H1 (cell line): Measurements from ENCODE around the gene ADAM12. TPM values are rescaled to one million over a fixed set of nuclear protein-coding genes. Genes with fewer than 3 reads are reported as not detected.

ENCODE experiments used
- CTCF ChIA-PET: fragments of 300-600 bp; sonication (Branson Sonifier 250); formaldehyde crosslinking; loops from one replicate; lab custom pipeline; 2021; ENCODE audit not compliant: partially characterized antibody; lab: Charles Lee
- POLR2A ChIA-PET: fragments of 300-600 bp; sonication (Branson Sonifier 250); formaldehyde crosslinking; loops from one replicate; lab custom pipeline; 2021; ENCODE audit warnings: inconsistent platforms; ENCODE audit not compliant: partially characterized antibody; lab: Charles Lee
- DNase-seq, 2 experiments: peaks; one replicate each; pipeline versions ENCODE4 v3.0.0 to v3.0.0-alpha.2; 2010 to 2022; ENCODE audit warnings: low spot score in 2 of 2, low read depth in 1 of 2, mixed read lengths in 1 of 2
- FAIRE-seq: peaks from 2 replicates; lab custom pipeline; 2011; peaks lifted over from hg19 to GRCh38; lab: Jason Lieb, UNC
- H2AFZ ChIP-seq: 2 replicates; pipeline ENCODE4 v1.8.1; 2012; ENCODE audit warnings: low read length, inconsistent platforms
- H2AK5ac ChIP-seq: 2 replicates; pipeline ENCODE4 v1.6.1; 2013; ENCODE audit warnings: low read depth, low read length
- H2BK120ac ChIP-seq: replicated peaks from 2 replicates; pipeline ENCODE3; 2013; ENCODE audit warnings: low read depth, low read length, inconsistent platforms
- H2BK12ac ChIP-seq: 2 replicates; pipeline ENCODE4 v1.6.1; 2013; ENCODE audit warnings: low read depth, low read length
- H2BK15ac ChIP-seq: 2 replicates; pipeline ENCODE4 v1.6.1; 2013; ENCODE audit warnings: low read length
- H2BK20ac ChIP-seq: 2 replicates; pipeline ENCODE4 v1.6.1; 2013; ENCODE audit warnings: low read length
- H2BK5ac ChIP-seq: 2 replicates; pipeline ENCODE4 v1.6.1; 2013; ENCODE audit warnings: low read depth, low read length
- H3K14ac ChIP-seq: 2 replicates; pipeline ENCODE4 v1.6.1; 2013; ENCODE audit warnings: inconsistent platforms; ENCODE audit not compliant: insufficient read length
- H3K18ac ChIP-seq: 2 replicates; pipeline ENCODE4 v1.6.1; 2013; ENCODE audit warnings: low read length; ENCODE audit errors: extremely low read depth
- H3K23ac ChIP-seq: 2 replicates; pipeline ENCODE4 v1.6.1; 2013; ENCODE audit warnings: inconsistent platforms; ENCODE audit not compliant: insufficient read length
- H3K23me2 ChIP-seq: 2 replicates; pipeline ENCODE4 v1.6.1; 2013; ENCODE audit warnings: low read depth, low read length
- H3K27ac ChIP-seq: 2 replicates; pipeline ENCODE4 v1.6.1; 2011; ENCODE audit warnings: low read depth, low read length, inconsistent platforms
- H3K27me3 ChIP-seq, 4 experiments: replicated peaks in 1 of 4; 1 replicate in 1 of 4; 2 replicates in 3 of 4; pipeline versions ENCODE4 v1.6.1 to v1.8.1; 2011 to 2013; ENCODE audit warnings: low read length in 3 of 4, mild to moderate bottlenecking in 3 of 4, inconsistent platforms in 2 of 4, mixed read lengths in 2 of 4, moderate library complexity in 1 of 4; ENCODE audit not compliant: control insufficient read depth in 3 of 4, insufficient read depth in 3 of 4; ENCODE audit errors: extremely low read depth in 1 of 4
- H3K36me3 ChIP-seq, 4 experiments: 2 replicates each; pipeline versions ENCODE4 v1.6.1 to v1.8.1; 2011 to 2013; ENCODE audit warnings: mild to moderate bottlenecking in 4 of 4, low read length in 3 of 4, moderate library complexity in 2 of 4, control low read depth in 1 of 4, inconsistent platforms in 1 of 4; ENCODE audit not compliant: insufficient read depth in 4 of 4, control insufficient read depth in 2 of 4
- H3K4ac ChIP-seq: replicated peaks from 2 replicates; pipeline ENCODE3; 2013; ENCODE audit warnings: low read length, low read depth, mixed read lengths, inconsistent platforms; ENCODE audit not compliant: insufficient read length
- H3K4me1 ChIP-seq, 4 experiments: replicated peaks in 1 of 4; 1 replicate in 1 of 4; 2 replicates in 3 of 4; pipeline versions ENCODE4 v1.6.1 to v1.8.1; 2011 to 2013; ENCODE audit warnings: low read length in 3 of 4, inconsistent platforms in 2 of 4, mixed read lengths in 1 of 4; ENCODE audit not compliant: insufficient read depth in 4 of 4, control insufficient read depth in 3 of 4
- H3K4me2 ChIP-seq, 2 experiments: 2 replicates each; pipeline versions ENCODE4 v1.6.1 to v1.8.1; 2011 to 2013; ENCODE audit warnings: low read depth in 2 of 2, low read length in 2 of 2, control low read depth in 1 of 2, inconsistent platforms in 1 of 2, mild to moderate bottlenecking in 1 of 2; ENCODE audit not compliant: insufficient read depth in 1 of 2
- H3K4me3 ChIP-seq, 4 experiments: fragments of 200-600, 300-600 bp in 1 of 4; sonication (generic), shearing (Covaris generic), sonication (Bioruptor Twin) in 1 of 4; 2 replicates each; pipeline versions ENCODE4 v1.5.1 to v1.8.1; 2011 to 2016; ENCODE audit warnings: low read length in 4 of 4, low read depth in 3 of 4, control low read depth in 2 of 4, inconsistent platforms in 2 of 4, mild to moderate bottlenecking in 2 of 4, mixed read lengths in 1 of 4, moderate library complexity in 1 of 4; ENCODE audit not compliant: insufficient read depth in 2 of 4; ENCODE audit errors: extremely low read depth in 1 of 4
- H3K56ac ChIP-seq: replicated peaks from 2 replicates; pipeline ENCODE3; 2013; ENCODE audit warnings: low read depth, mild to moderate bottlenecking, mixed read lengths, low read length, inconsistent platforms; ENCODE audit not compliant: insufficient read length
- H3K79me1 ChIP-seq: 2 replicates; pipeline ENCODE4 v1.6.1; 2013; ENCODE audit warnings: low read depth, low read length, control low read depth
- H3K79me2 ChIP-seq, 2 experiments: 2 replicates each; pipeline versions ENCODE4 v1.6.1 to v1.8.1; 2012 to 2013; ENCODE audit warnings: low read length in 2 of 2, mild to moderate bottlenecking in 2 of 2, inconsistent platforms in 1 of 2; ENCODE audit not compliant: insufficient read depth in 2 of 2, control insufficient read depth in 1 of 2
- H3K9ac ChIP-seq, 4 experiments: replicated peaks in 1 of 4; 1 replicate in 1 of 4; 2 replicates in 3 of 4; pipeline versions ENCODE4 v1.6.1 to v1.8.1; 2011 to 2013; ENCODE audit warnings: low read depth in 3 of 4, low read length in 3 of 4, control low read depth in 2 of 4, mild to moderate bottlenecking in 2 of 4, moderate library complexity in 2 of 4, inconsistent platforms in 1 of 4; ENCODE audit errors: extremely low read depth in 1 of 4
- H3K9me3 ChIP-seq, 2 experiments: 2 replicates each; pipeline versions ENCODE4 v1.6.1 to v1.8.1; 2012 to 2013; ENCODE audit warnings: mild to moderate bottlenecking in 2 of 2, moderate library complexity in 2 of 2, control low read depth in 1 of 2, inconsistent platforms in 1 of 2, low read depth in 1 of 2, low read length in 1 of 2, mixed read lengths in 1 of 2; ENCODE audit not compliant: insufficient read depth in 2 of 2
- H4K20me1 ChIP-seq, 2 experiments: replicated peaks in 1 of 2; 2 replicates each; pipeline versions ENCODE3 to v1.8.1; 2011 to 2013; ENCODE audit warnings: inconsistent platforms in 2 of 2, low read length in 2 of 2, mild to moderate bottlenecking in 1 of 2; ENCODE audit not compliant: insufficient read depth in 2 of 2, control insufficient read depth in 1 of 2
- H4K5ac ChIP-seq: 2 replicates; pipeline ENCODE4 v1.6.1; 2013; ENCODE audit warnings: low read length, low read depth, mixed read lengths, inconsistent platforms; ENCODE audit not compliant: insufficient read length
- H4K8ac ChIP-seq: 2 replicates; pipeline ENCODE4 v1.8.0; 2013; ENCODE audit warnings: mild to moderate bottlenecking, moderate library complexity, low read length, inconsistent platforms; ENCODE audit not compliant: insufficient read depth; ENCODE audit errors: extremely low read depth
- H4K91ac ChIP-seq: replicated peaks from 2 replicates; pipeline ENCODE3; 2013; ENCODE audit warnings: low read length, mixed read lengths, inconsistent platforms; ENCODE audit not compliant: insufficient read length
- CREB1 ChIP-seq: IDR thresholded peaks from 2 replicates; pipeline ENCODE4 v1.6.1; 2012; ENCODE audit warnings: inconsistent platforms
- EGR1 ChIP-seq: IDR thresholded peaks from 2 replicates; pipeline ENCODE4 v1.6.1; 2011; ENCODE audit warnings: low read depth, low read length, borderline replicate concordance
- KDM5A ChIP-seq: fragments of 200-600 bp; IDR thresholded peaks from 2 replicates; pipeline ENCODE4 v1.7.1; 2012; ENCODE audit warnings: mild to moderate bottlenecking, low read length, inconsistent platforms, mixed read lengths
- PHF8 ChIP-seq: fragments of 200-600 bp; sonication (generic); conservative IDR thresholded peaks from 2 replicates; pipeline ENCODE4 v1.7.1; 2012; ENCODE audit warnings: low read depth, mild to moderate bottlenecking, inconsistent platforms, low read length, moderate library complexity
- POLR2AphosphoS5 ChIP-seq: IDR thresholded peaks from 2 replicates; pipeline ENCODE4 v1.6.1; 2011; ENCODE audit warnings: low read depth, low read length
- USF2 ChIP-seq: IDR thresholded peaks from 2 replicates; pipeline ENCODE4 v1.6.1; 2011; ENCODE audit warnings: low read length, improper control_type of control experiment
- WGBS, 2 experiments: shearing (Covaris generic) in 1 of 2; methylation state at CpG; one replicate each; pipeline versions ENCODE4 v1.1.6 to v1.1.7; 2013 to 2015; ENCODE audit warnings: low lambda C conversion rate in 2 of 2, mixed read lengths in 2 of 2, inconsistent platforms in 1 of 2, low coverage in 1 of 2, missing lambda C conversion rate in 1 of 2; ENCODE audit not compliant: insufficient replicate concordance in 2 of 2, insufficient coverage in 1 of 2, insufficient read length in 1 of 2; ENCODE audit errors: extremely low coverage in 1 of 2, missing lambda C conversion rate in 1 of 2; 5-methylcytosine and 5-hydroxymethylcytosine counted together
- polyA plus RNA-seq, 7 experiments: library from polyadenylated mRNA; depleted of rRNA in 3 of 7; stranded (reverse) in 5 of 7; unstranded in 2 of 7; fragments of >200 nt in 5 of 7; fragments of 200-250 nt in 2 of 7; gene quantifications; 1 replicate in 5 of 7; 2 replicates in 1 of 7; 4 replicates in 1 of 7; pipeline versions ENCODE4 v1.2.1 to v1.2.3, GENCODE V29; 2011 to 2013; ENCODE audit warnings: missing spikeins in 2 of 7, mixed read lengths in 2 of 7
- total RNA-seq: library from RNA; stranded (reverse); fragmentation: NEBNext Ultra II Directional; extraction: Animal tissue kit (Norgen Biotek cat#: 25700); gene quantifications from 2 replicates; pipeline ENCODE4 v1.2.1, GENCODE V29; 2021
- TF ChIP-seq, protein P1 (sequence below): IDR thresholded peaks from 2 replicates; pipeline ENCODE4 v1.6.1; 2012; ENCODE audit warnings: inconsistent platforms

Gene ADAM12
- total and polyA plus RNA-seq, 2 of the 8 experiments (the other 6 are each of a cell fraction or from before 2014, with no cell fraction given), result 0.07 to 0.17 TPM

GRCh38 chr10:126108693-126109092 lies 279.6 kb downstream of the ADAM12 start:
- DNase-seq (no peak), FAIRE-seq (no peak)
- no peaks in the 10 kb centered on the region; a peak in 1 of 7 replicates for H3K4me1 ChIP-seq
- WGBS, 2 experiments, result 88% methylated on average over 4 of the region's 4 CpGs; no CpG with 5 or more reads in 1 of the 2 experiments
- H3K79me1 ChIP-seq, result no peaks in the 10 kb centered on the region
- H3K27me3 ChIP-seq, result no peaks in the 10 kb centered on the region
- no peaks in the 10 kb centered on the region for H3K79me2 ChIP-seq
- no peak overlapping the region for H3K4ac ChIP-seq
- TF ChIP-seq, protein P1, sequence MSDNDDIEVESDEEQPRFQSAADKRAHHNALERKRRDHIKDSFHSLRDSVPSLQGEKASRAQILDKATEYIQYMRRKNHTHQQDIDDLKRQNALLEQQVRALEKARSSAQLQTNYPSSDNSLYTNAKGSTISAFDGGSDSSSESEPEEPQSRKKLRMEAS, result no peak
- TF ChIP-seq PHF8, result no peak
- no peak for TF ChIP-seq KDM5A
- TF ChIP-seq CREB1, result no peak
- no peak for TF ChIP-seq EGR1
- no peak for TF ChIP-seq POLR2AphosphoS5
- no peak for TF ChIP-seq USF2
- no peak overlapping the region for H4K8ac ChIP-seq
- CTCF ChIA-PET, result no interaction called here
- no peak overlapping the region for H4K91ac ChIP-seq
- no peaks in the 10 kb centered on the region for H4K20me1 ChIP-seq
- no peak overlapping the region for H3K27ac ChIP-seq
- H3K4me3 ChIP-seq, result no peak overlapping the region
- no peak overlapping the region for H2BK15ac ChIP-seq
- no peak overlapping the region for H4K5ac ChIP-seq
- H2BK12ac ChIP-seq, result no peak overlapping the region
- H3K23me2 ChIP-seq, result no peaks in the 10 kb centered on the region
- no peaks in the 10 kb centered on the region for H3K36me3 ChIP-seq
- no peak overlapping the region for H3K4me2 ChIP-seq
- no peak overlapping the region for H3K14ac ChIP-seq
- no peaks in the 10 kb centered on the region for H3K9me3 ChIP-seq
- no peak overlapping the region for H2BK20ac ChIP-seq
- no peak overlapping the region for H2BK120ac ChIP-seq
- H3K56ac ChIP-seq, result no peak overlapping the region
- H3K23ac ChIP-seq, result no peak overlapping the region
- H2AFZ ChIP-seq, result no peak overlapping the region
- no peak overlapping the region for H3K18ac ChIP-seq
- H2AK5ac ChIP-seq, result no peak overlapping the region
- no peak overlapping the region for H2BK5ac ChIP-seq
- POLR2A ChIA-PET, result no interaction called here
- H3K9ac ChIP-seq, result no peak overlapping the region
